ENCODE results near the gene ADM5.

DNA sequence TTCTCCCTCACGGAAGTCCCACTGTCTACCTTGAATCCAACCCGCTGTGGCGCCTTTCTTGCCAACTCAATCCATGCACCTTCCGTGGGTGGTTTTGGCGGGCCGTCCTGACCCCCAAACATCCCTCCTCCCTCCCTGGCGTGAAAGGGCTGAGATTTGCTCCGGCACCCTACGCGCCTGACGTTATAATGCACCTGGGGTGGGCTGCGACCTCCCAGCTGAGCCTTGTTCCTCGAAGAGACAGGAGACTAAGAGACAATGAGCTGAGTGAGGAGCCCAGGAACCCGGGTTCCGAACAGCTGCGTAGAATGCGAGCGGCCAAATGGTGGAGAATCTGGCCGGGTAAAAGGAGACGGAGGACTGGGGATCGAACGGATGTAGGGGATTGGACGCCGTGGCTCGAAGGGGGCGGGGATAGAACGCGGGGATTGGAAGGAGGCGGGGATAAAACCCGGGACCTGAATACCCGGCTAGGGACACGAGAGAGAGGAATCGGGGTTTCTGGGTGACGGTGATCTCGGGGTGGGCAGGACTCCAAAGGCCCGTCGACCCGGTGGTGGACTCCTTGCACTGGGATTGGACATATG is 1.4 kb downstream of the ADM5 start, which contains the start of gene CPT1C:
- TF ChIP-seq, protein P1, sequence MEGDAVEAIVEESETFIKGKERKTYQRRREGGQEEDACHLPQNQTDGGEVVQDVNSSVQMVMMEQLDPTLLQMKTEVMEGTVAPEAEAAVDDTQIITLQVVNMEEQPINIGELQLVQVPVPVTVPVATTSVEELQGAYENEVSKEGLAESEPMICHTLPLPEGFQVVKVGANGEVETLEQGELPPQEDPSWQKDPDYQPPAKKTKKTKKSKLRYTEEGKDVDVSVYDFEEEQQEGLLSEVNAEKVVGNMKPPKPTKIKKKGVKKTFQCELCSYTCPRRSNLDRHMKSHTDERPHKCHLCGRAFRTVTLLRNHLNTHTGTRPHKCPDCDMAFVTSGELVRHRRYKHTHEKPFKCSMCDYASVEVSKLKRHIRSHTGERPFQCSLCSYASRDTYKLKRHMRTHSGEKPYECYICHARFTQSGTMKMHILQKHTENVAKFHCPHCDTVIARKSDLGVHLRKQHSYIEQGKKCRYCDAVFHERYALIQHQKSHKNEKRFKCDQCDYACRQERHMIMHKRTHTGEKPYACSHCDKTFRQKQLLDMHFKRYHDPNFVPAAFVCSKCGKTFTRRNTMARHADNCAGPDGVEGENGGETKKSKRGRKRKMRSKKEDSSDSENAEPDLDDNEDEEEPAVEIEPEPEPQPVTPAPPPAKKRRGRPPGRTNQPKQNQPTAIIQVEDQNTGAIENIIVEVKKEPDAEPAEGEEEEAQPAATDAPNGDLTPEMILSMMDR (IDR thresholded peaks at IDR 0.05), result no peak
- TF ChIP-seq POLR2A (IDR thresholded peaks at IDR 0.05), result no peak

All from right lobe of liver (tissue), 4 donors.